ENCODE measurements around the gene TTC7B. TPM values are rescaled to one million over a fixed set of nuclear protein-coding genes. Genes with fewer than 3 reads are reported as not detected.

TTC7B gene
- total and polyA plus RNA-seq, 2 experiments from 2014 or later: 7.9 to 28.6 TPM

DNA sequence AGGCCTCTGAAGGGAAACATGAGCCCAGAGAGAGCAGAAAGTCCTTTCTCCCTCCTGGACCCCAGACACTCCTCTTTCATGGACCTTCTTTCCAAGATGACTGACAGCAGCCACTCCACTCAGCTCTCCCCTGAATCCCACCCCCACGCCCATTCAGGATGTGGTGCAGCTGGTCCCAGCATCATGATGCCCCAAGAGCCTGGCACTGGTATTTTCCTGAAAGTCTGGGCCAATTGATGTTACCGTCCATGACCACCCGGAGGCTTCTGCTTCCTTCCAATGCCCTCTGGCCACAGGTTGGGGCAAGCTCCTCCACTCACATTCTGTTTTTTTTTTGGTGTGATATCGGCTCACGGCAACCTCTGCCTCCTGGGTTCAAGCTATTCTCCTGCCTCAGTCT is 306.8 kb downstream of the TTC7B start (continued):
- TF ChIP-seq NANOG (IDR thresholded peaks at IDR 0.05; ENCODE audit: borderline replicate concordance): no peak
- no peak for TF ChIP-seq CREB1 (CRISPR knock-in tag; IDR thresholded peaks at IDR 0.05; ENCODE audit: low read depth)

DNA sequence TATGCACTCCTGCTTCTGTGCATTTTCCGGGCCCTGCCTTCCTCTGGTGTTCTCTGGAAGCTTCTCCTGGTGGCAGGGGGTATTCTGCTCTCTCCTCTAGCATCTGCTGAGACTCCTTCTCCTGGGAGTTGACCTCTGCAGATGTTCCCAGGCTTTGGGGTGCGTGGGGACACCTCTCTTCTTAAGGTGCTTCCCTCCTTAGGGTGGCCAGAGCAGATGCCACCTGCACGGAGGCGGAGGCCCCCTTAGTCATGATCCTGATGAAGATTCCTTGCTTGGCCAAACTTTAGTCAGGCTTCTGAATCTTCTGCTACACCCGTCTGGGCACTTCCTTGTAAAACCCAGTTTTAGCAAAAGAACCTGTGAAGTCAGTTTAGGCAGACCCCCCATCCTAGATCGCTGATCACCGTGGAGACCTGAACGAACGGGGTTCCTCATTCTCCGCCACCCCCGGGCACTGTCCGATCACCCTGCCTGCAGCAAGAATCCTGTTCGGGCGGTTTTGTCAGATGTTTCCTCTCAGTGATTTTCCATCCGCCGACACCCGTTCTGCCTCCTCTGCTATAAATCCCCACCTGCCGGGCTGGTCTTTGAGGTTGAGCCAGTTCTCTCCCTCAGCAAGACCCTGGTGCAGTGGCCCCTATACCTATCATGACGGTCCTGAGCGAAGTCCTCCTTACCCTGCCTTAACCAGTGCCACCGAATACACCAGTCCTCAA is 307.5 kb downstream of the TTC7B start:
- Histone ChIP-seq H3K4me1 (ENCODE audit: insufficient read depth) (peaks cover 13% of the 10 kb centered on the region), H3F3A (replicated peaks; ENCODE audit: low read depth) (no peaks in the 10 kb centered on the region), H4K20me1 (replicated peaks; ENCODE audit: insufficient read depth) (no peaks in the 10 kb centered on the region), H3K27me3 (ENCODE audit: insufficient read depth) (no peaks in the 10 kb centered on the region), H3K79me2 (replicated peaks; ENCODE audit: insufficient read depth) (no peaks in the 10 kb centered on the region), H3K36me3 (ENCODE audit: insufficient read depth) (no peaks in the 10 kb centered on the region), H3K4me3 (no peak overlapping the region), H3K9me2 (ENCODE audit: insufficient read depth) (no peaks in the 10 kb centered on the region), H2AFZ (no peak overlapping the region), H3K27ac (ENCODE audit: low read depth) (no peak overlapping the region), H3K4me2 (no peak overlapping the region)
- ATAC-seq: no peak
- peaks cover 18% of the 10 kb centered on the region for H3K27me3 Mint-ChIP-seq (ENCODE audit: insufficient read depth, low read depth, poor library complexity)
- H3K9me3 Mint-ChIP-seq: no peaks in the 10 kb centered on the region
- no peaks in the 10 kb centered on the region for H3K36me3 Mint-ChIP-seq (ENCODE audit: low read depth)
- no peak for DNase-seq (ENCODE audit: low spot score)
- no peak overlapping the region; the same call in 2 of the 3 replicates for H3K4me3 Mint-ChIP-seq
- H3K4me1 Mint-ChIP-seq: peaks cover 44% of the 10 kb centered on the region
- no peak overlapping the region for H3K27ac Mint-ChIP-seq
- TF ChIP-seq, protein P1, sequence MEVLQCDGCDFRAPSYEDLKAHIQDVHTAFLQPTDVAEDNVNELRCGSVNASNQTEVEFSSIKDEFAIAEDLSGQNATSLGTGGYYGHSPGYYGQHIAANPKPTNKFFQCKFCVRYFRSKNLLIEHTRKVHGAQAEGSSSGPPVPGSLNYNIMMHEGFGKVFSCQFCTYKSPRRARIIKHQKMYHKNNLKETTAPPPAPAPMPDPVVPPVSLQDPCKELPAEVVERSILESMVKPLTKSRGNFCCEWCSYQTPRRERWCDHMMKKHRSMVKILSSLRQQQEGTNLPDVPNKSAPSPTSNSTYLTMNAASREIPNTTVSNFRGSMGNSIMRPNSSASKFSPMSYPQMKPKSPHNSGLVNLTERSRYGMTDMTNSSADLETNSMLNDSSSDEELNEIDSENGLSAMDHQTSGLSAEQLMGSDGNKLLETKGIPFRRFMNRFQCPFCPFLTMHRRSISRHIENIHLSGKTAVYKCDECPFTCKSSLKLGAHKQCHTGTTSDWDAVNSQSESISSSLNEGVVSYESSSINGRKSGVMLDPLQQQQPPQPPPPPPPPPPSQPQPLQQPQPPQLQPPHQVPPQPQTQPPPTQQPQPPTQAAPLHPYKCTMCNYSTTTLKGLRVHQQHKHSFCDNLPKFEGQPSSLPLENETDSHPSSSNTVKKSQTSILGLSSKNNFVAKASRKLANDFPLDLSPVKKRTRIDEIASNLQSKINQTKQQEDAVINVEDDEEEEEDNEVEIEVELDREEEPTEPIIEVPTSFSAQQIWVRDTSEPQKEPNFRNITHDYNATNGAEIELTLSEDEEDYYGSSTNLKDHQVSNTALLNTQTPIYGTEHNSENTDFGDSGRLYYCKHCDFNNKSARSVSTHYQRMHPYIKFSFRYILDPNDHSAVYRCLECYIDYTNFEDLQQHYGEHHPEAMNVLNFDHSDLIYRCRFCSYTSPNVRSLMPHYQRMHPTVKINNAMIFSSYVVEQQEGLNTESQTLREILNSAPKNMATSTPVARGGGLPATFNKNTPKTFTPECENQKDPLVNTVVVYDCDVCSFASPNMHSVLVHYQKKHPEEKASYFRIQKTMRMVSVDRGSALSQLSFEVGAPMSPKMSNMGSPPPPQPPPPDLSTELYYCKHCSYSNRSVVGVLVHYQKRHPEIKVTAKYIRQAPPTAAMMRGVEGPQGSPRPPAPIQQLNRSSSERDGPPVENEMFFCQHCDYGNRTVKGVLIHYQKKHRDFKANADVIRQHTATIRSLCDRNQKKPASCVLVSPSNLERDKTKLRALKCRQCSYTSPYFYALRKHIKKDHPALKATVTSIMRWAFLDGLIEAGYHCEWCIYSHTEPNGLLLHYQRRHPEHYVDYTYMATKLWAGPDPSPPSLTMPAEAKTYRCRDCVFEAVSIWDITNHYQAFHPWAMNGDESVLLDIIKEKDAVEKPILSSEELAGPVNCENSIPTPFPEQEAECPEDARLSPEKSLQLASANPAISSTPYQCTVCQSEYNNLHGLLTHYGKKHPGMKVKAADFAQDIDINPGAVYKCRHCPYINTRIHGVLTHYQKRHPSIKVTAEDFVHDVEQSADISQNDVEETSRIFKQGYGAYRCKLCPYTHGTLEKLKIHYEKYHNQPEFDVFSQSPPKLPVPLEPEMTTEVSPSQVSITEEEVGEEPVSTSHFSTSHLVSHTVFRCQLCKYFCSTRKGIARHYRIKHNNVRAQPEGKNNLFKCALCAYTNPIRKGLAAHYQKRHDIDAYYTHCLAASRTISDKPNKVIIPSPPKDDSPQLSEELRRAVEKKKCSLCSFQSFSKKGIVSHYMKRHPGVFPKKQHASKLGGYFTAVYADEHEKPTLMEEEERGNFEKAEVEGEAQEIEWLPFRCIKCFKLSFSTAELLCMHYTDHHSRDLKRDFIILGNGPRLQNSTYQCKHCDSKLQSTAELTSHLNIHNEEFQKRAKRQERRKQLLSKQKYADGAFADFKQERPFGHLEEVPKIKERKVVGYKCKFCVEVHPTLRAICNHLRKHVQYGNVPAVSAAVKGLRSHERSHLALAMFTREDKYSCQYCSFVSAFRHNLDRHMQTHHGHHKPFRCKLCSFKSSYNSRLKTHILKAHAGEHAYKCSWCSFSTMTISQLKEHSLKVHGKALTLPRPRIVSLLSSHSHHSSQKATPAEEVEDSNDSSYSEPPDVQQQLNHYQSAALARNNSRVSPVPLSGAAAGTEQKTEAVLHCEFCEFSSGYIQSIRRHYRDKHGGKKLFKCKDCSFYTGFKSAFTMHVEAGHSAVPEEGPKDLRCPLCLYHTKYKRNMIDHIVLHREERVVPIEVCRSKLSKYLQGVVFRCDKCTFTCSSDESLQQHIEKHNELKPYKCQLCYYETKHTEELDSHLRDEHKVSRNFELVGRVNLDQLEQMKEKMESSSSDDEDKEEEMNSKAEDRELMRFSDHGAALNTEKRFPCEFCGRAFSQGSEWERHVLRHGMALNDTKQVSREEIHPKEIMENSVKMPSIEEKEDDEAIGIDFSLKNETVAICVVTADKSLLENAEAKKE (CRISPR knock-in tag; IDR thresholded peaks at IDR 0.05): no peak
- TF ChIP-seq, protein P2, sequence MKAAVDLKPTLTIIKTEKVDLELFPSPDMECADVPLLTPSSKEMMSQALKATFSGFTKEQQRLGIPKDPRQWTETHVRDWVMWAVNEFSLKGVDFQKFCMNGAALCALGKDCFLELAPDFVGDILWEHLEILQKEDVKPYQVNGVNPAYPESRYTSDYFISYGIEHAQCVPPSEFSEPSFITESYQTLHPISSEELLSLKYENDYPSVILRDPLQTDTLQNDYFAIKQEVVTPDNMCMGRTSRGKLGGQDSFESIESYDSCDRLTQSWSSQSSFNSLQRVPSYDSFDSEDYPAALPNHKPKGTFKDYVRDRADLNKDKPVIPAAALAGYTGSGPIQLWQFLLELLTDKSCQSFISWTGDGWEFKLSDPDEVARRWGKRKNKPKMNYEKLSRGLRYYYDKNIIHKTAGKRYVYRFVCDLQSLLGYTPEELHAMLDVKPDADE (IDR thresholded peaks at IDR 0.05): no peak
- TF ChIP-seq POLR2AphosphoS5 (IDR thresholded peaks at IDR 0.05; ENCODE audit: low read depth): no peak
- no peak for TF ChIP-seq NANOG (IDR thresholded peaks at IDR 0.05; ENCODE audit: borderline replicate concordance)
- TF ChIP-seq JUNB (IDR thresholded peaks at IDR 0.05; ENCODE audit: unreplicated experiment): no peak
- no peak for TF ChIP-seq ZNF114 (CRISPR knock-in tag; IDR thresholded peaks at IDR 0.05)
- no peak for TF ChIP-seq CREB1 (CRISPR knock-in tag; IDR thresholded peaks at IDR 0.05; ENCODE audit: low read depth)
- no peak for TF ChIP-seq ZNF331 (CRISPR knock-in tag; IDR thresholded peaks at IDR 0.05; ENCODE audit: low read depth)
- TF ChIP-seq, protein P3, sequence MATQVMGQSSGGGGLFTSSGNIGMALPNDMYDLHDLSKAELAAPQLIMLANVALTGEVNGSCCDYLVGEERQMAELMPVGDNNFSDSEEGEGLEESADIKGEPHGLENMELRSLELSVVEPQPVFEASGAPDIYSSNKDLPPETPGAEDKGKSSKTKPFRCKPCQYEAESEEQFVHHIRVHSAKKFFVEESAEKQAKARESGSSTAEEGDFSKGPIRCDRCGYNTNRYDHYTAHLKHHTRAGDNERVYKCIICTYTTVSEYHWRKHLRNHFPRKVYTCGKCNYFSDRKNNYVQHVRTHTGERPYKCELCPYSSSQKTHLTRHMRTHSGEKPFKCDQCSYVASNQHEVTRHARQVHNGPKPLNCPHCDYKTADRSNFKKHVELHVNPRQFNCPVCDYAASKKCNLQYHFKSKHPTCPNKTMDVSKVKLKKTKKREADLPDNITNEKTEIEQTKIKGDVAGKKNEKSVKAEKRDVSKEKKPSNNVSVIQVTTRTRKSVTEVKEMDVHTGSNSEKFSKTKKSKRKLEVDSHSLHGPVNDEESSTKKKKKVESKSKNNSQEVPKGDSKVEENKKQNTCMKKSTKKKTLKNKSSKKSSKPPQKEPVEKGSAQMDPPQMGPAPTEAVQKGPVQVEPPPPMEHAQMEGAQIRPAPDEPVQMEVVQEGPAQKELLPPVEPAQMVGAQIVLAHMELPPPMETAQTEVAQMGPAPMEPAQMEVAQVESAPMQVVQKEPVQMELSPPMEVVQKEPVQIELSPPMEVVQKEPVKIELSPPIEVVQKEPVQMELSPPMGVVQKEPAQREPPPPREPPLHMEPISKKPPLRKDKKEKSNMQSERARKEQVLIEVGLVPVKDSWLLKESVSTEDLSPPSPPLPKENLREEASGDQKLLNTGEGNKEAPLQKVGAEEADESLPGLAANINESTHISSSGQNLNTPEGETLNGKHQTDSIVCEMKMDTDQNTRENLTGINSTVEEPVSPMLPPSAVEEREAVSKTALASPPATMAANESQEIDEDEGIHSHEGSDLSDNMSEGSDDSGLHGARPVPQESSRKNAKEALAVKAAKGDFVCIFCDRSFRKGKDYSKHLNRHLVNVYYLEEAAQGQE (IDR thresholded peaks at IDR 0.05; ENCODE audit: unreplicated experiment): no peak
- TF ChIP-seq EZH2 (IDR thresholded peaks at IDR 0.05; ENCODE audit: low read depth, unreplicated experiment): no peak
- TF ChIP-seq, protein P4, sequence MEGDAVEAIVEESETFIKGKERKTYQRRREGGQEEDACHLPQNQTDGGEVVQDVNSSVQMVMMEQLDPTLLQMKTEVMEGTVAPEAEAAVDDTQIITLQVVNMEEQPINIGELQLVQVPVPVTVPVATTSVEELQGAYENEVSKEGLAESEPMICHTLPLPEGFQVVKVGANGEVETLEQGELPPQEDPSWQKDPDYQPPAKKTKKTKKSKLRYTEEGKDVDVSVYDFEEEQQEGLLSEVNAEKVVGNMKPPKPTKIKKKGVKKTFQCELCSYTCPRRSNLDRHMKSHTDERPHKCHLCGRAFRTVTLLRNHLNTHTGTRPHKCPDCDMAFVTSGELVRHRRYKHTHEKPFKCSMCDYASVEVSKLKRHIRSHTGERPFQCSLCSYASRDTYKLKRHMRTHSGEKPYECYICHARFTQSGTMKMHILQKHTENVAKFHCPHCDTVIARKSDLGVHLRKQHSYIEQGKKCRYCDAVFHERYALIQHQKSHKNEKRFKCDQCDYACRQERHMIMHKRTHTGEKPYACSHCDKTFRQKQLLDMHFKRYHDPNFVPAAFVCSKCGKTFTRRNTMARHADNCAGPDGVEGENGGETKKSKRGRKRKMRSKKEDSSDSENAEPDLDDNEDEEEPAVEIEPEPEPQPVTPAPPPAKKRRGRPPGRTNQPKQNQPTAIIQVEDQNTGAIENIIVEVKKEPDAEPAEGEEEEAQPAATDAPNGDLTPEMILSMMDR (conservative IDR thresholded peaks at IDR 0.05; ENCODE audit: low read depth in 2 of 2): no peak
- TF ChIP-seq EZH2phosphoT487 (IDR thresholded peaks at IDR 0.05; ENCODE audit: unreplicated experiment): no peak

Measured in GM23338 (cell line).